SK-N-SH treated with all-trans-retinoic acid at 6 μM for 48 hours (cell line): ENCODE measurements around the gene NPR3.

Experiments used
- ATAC-seq: fragments of 200-7000 bp; cut with Tn5 transposase; 3 replicates; pipeline ENCODE4 v1.9.1; 2020; ENCODE audit warnings: mild to moderate bottlenecking, moderate library complexity
- ARNTL ChIP-seq: fragments of 450-650 bp; formaldehyde crosslinking; IDR thresholded peaks from 2 replicates; pipeline ENCODE4 v1.5.0; 2020; ENCODE audit warnings: low read depth, mild to moderate bottlenecking, moderate library complexity, borderline replicate concordance
- BACH2 ChIP-seq: fragments of 250-450 bp; sonication (Bioruptor Pico); IDR thresholded peaks from 2 replicates; pipeline ENCODE4 v1.9.0; 2021; ENCODE audit warnings: mild to moderate bottlenecking, borderline replicate concordance
- CSDC2 ChIP-seq: fragments of 250-450 bp; sonication (Bioruptor Pico); IDR thresholded peaks from 2 replicates; pipeline ENCODE4 v1.5.0; 2020; ENCODE audit warnings: mild to moderate bottlenecking, moderate library complexity
- CSRNP3 ChIP-seq: fragments of 250-450 bp; sonication (Bioruptor Pico); IDR thresholded peaks from 2 replicates; pipeline ENCODE4 v1.5.1; 2021; ENCODE audit warnings: mild to moderate bottlenecking, moderate library complexity
- GLIS3 ChIP-seq: fragments of 250-450 bp; sonication (Bioruptor Pico); IDR thresholded peaks from 2 replicates; pipeline ENCODE4 v1.5.0; 2020; ENCODE audit warnings: mild to moderate bottlenecking, moderate library complexity
- ISL1 ChIP-seq: fragments of 250-450 bp; sonication (Bioruptor Pico); IDR thresholded peaks from 2 replicates; pipeline ENCODE4 v2.1.2; 2022; ENCODE audit warnings: mild to moderate bottlenecking, moderate library complexity
- OSR1 ChIP-seq: fragments of 250-450 bp; sonication (Bioruptor Pico); IDR thresholded peaks from 2 replicates; pipeline ENCODE4 v1.8.0; 2022; ENCODE audit warnings: moderate library complexity, mild to moderate bottlenecking, inconsistent platforms
- PATZ1 ChIP-seq: fragments of 250-450 bp; sonication (Bioruptor Pico); IDR thresholded peaks from 2 replicates; pipeline ENCODE4 v1.8.0; 2020; ENCODE audit warnings: mild to moderate bottlenecking, moderate library complexity, borderline replicate concordance
- PPARA ChIP-seq: fragments of 250-450 bp; sonication (Bioruptor Pico); IDR thresholded peaks from 2 replicates; pipeline ENCODE4 v1.5.0; 2020; ENCODE audit warnings: mild to moderate bottlenecking, borderline replicate concordance
- RARB ChIP-seq: fragments of 250-450 bp; sonication (Bioruptor Pico); IDR thresholded peaks from 2 replicates; pipeline ENCODE4 v1.8.0; 2021; ENCODE audit warnings: mild to moderate bottlenecking, moderate library complexity
- SNAI2 ChIP-seq: fragments of 250-450 bp; sonication (Bioruptor Pico); IDR thresholded peaks from 2 replicates; pipeline ENCODE4 v1.5.0; 2020; ENCODE audit warnings: mild to moderate bottlenecking, moderate library complexity
- TCF4 ChIP-seq: fragments of 250-450 bp; sonication (Bioruptor Pico); IDR thresholded peaks from 2 replicates; pipeline ENCODE4 v1.8.0; 2021; ENCODE audit warnings: mild to moderate bottlenecking, moderate library complexity, borderline replicate concordance
- TOX ChIP-seq: fragments of 250-450 bp; sonication (Bioruptor Pico); IDR thresholded peaks from 2 replicates; pipeline ENCODE4 v1.8.0; 2021; ENCODE audit warnings: mild to moderate bottlenecking, moderate library complexity, borderline replicate concordance
- ZFP3 ChIP-seq: fragments of 250-450 bp; sonication (Bioruptor Pico); IDR thresholded peaks from 2 replicates; pipeline ENCODE4 v1.5.0; 2020; ENCODE audit warnings: mild to moderate bottlenecking, moderate library complexity
- ZFP30 ChIP-seq: fragments of 450-650 bp; formaldehyde crosslinking; IDR thresholded peaks from 2 replicates; pipeline ENCODE4 v1.5.0; 2022; ENCODE audit warnings: mild to moderate bottlenecking, moderate library complexity
- ZNF8 ChIP-seq: fragments of 450-650 bp; formaldehyde crosslinking; IDR thresholded peaks from 2 replicates; pipeline ENCODE4 v1.5.0; 2020; ENCODE audit warnings: mild to moderate bottlenecking, moderate library complexity
- TF ChIP-seq, protein P1 (sequence below): fragments of 250-450 bp; sonication (Bioruptor Pico); IDR thresholded peaks from 2 replicates; pipeline ENCODE4 v1.8.0; 2021; ENCODE audit warnings: low read depth, mild to moderate bottlenecking, moderate library complexity, borderline replicate concordance
- TF ChIP-seq, protein P2 (sequence below): fragments of 250-450 bp; sonication (Bioruptor Pico); IDR thresholded peaks from 2 replicates; pipeline ENCODE4 v1.5.0; 2020; ENCODE audit warnings: mild to moderate bottlenecking, moderate library complexity

Gene NPR3

DNA sequence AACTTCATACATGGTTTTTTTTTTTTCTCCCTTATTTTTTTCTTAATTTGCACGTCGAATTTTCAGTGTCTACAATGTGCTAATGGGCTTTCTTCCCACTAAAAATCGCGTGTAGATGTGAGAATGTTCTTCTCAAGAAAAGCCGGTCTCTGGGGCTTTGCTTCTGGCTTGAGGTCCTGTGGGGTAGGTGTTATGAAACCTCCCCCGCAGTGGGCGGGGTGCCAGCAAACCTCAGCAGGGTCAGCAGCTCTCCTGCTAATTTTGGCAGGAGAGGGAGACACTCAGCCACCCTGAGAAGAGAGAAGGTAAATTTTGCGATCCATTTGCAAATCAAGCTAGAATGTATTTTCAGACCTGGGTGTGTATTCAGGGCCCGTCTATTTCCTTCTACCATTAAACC lies 59.9 kb downstream of the NPR3 start:
- TF ChIP-seq ARNTL (CRISPR knock-in tag): no peak

DNA sequence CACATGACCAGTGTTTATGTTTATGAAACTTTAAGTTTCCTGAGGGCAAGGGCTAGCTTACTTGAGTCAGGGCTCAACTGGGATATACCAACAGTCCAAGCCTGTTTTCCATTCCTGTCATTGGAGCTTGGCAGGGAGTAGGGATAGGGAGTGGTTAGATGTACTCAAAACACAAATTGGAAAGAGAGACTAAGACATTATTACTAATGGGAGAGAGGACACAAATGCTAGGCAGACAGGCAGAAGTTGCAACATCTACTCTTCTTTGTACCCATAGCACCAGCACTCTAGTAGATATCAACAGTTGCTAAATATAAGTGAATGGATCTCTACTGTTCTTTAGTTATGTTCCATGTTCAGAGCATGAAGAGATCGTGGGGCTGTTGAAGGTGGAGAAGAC lies 62.8 kb downstream of the NPR3 start:
- ATAC-seq: no peak
- no peak for TF ChIP-seq CSDC2
- TF ChIP-seq, protein P1, sequence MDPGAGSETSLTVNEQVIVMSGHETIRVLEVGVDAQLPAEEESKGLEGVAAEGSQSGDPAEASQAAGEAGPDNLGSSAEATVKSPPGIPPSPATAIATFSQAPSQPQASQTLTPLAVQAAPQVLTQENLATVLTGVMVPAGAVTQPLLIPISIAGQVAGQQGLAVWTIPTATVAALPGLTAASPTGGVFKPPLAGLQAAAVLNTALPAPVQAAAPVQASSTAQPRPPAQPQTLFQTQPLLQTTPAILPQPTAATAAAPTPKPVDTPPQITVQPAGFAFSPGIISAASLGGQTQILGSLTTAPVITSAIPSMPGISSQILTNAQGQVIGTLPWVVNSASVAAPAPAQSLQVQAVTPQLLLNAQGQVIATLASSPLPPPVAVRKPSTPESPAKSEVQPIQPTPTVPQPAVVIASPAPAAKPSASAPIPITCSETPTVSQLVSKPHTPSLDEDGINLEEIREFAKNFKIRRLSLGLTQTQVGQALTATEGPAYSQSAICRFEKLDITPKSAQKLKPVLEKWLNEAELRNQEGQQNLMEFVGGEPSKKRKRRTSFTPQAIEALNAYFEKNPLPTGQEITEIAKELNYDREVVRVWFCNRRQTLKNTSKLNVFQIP (CRISPR knock-in tag): no peak
- TF ChIP-seq ZNF8 (CRISPR knock-in tag): no peak
- no peak for TF ChIP-seq PATZ1 (CRISPR knock-in tag)
- no peak for TF ChIP-seq TCF4
- TF ChIP-seq TOX (CRISPR knock-in tag): no peak
- TF ChIP-seq ISL1: no peak
- TF ChIP-seq, protein P2, sequence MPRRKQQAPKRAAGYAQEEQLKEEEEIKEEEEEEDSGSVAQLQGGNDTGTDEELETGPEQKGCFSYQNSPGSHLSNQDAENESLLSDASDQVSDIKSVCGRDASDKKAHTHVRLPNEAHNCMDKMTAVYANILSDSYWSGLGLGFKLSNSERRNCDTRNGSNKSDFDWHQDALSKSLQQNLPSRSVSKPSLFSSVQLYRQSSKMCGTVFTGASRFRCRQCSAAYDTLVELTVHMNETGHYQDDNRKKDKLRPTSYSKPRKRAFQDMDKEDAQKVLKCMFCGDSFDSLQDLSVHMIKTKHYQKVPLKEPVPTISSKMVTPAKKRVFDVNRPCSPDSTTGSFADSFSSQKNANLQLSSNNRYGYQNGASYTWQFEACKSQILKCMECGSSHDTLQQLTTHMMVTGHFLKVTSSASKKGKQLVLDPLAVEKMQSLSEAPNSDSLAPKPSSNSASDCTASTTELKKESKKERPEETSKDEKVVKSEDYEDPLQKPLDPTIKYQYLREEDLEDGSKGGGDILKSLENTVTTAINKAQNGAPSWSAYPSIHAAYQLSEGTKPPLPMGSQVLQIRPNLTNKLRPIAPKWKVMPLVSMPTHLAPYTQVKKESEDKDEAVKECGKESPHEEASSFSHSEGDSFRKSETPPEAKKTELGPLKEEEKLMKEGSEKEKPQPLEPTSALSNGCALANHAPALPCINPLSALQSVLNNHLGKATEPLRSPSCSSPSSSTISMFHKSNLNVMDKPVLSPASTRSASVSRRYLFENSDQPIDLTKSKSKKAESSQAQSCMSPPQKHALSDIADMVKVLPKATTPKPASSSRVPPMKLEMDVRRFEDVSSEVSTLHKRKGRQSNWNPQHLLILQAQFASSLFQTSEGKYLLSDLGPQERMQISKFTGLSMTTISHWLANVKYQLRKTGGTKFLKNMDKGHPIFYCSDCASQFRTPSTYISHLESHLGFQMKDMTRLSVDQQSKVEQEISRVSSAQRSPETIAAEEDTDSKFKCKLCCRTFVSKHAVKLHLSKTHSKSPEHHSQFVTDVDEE (CRISPR knock-in tag): no peak
- TF ChIP-seq ARNTL (CRISPR knock-in tag): no peak
- no peak for TF ChIP-seq CSRNP3 (CRISPR knock-in tag)
- no peak for TF ChIP-seq BACH2 (CRISPR knock-in tag)
- TF ChIP-seq ZFP3 (CRISPR knock-in tag): no peak
- no peak for TF ChIP-seq OSR1 (CRISPR knock-in tag)
- no peak for TF ChIP-seq PPARA
- TF ChIP-seq RARB (CRISPR knock-in tag): no peak
- TF ChIP-seq SNAI2 (CRISPR knock-in tag): no peak
- TF ChIP-seq GLIS3: no peak

More for the DNA sequence above, 59.9 kb downstream of the NPR3 start:
- ATAC-seq: no peak

- TF ChIP-seq SNAI2 (CRISPR knock-in tag): no peak
- no peak for TF ChIP-seq TOX (CRISPR knock-in tag)
- TF ChIP-seq, protein P1 (CRISPR knock-in tag): no peak
- no peak for TF ChIP-seq RARB (CRISPR knock-in tag)
- TF ChIP-seq BACH2 (CRISPR knock-in tag): no peak
- no peak for TF ChIP-seq PATZ1 (CRISPR knock-in tag)
- no peak for TF ChIP-seq ZFP30 (CRISPR knock-in tag)
- TF ChIP-seq OSR1 (CRISPR knock-in tag): no peak
- no peak for ATAC-seq
Measured at GRCh38 chr5:32776200-32776599, 65.1 kb downstream of the NPR3 start.
